K562 (cell line): ENCODE results near the gene UBR4. TPM values are rescaled to one million over a fixed set of nuclear protein-coding genes. Genes with fewer than 3 reads are reported as not detected.

ENCODE experiments used
- ATAC-seq: fragments of 200-7000 bp; cut with Tn5 transposase; 3 replicates; pipeline ENCODE4 v1.9.1; 2020; ENCODE audit warnings: moderate library complexity
- BruUV-seq: library from RNA; stranded (reverse); fragments of 400-500 nt; replicated peaks from 2 replicates; lab custom pipeline; 2021; lab: Mats Ljungman, UMichigan
- CTCF ChIA-PET: fragments of 300-600 bp; formaldehyde crosslinking; extraction: SDS; loops from one replicate; lab custom pipeline; 2021; ENCODE audit warnings: low intra/inter-chr PET ratio; lab: Yijun Ruan, JAX
- POLR2A ChIA-PET: fragments of 300-600, 350-650 bp; sonication (Branson Sonifier 250); formaldehyde crosslinking; extraction: SDS; loops from one replicate; lab custom pipeline; 2021; ENCODE audit warnings: antibody characterized with exemption, inconsistent platforms; lab: Yijun Ruan, JAX
- DNase-seq, 4 experiments: peaks; one replicate each; pipeline versions ENCODE4 v3.0.0 to v3.0.0-alpha.2; 2011 to 2018; ENCODE audit warnings: low spot score in 3 of 4, mixed read lengths in 3 of 4; ENCODE audit errors: extremely low read depth in 1 of 4
- FAIRE-seq: peaks from 2 replicates; lab custom pipeline; 2011; peaks lifted over from hg19 to GRCh38; lab: Jason Lieb, UNC
- H2AFZ ChIP-seq: 2 replicates; pipeline ENCODE4 v1.6.0; 2011; ENCODE audit warnings: low read depth, low read length, control low read depth, inconsistent platforms
- H3K27ac ChIP-seq: fragments of 200-600 bp; 3 replicates; pipeline ENCODE4 v1.8.0; 2011; ENCODE audit warnings: low read depth, mild to moderate bottlenecking, control low read depth, inconsistent platforms, low read length, moderate library complexity, mixed read lengths; ENCODE audit errors: extremely low read depth
- H3K27me3 ChIP-seq, 2 experiments: fragments of 300-600 bp in 1 of 2; 2 replicates in 1 of 2; 3 replicates in 1 of 2; pipeline versions ENCODE4 v1.6.0 to v1.8.0; 2011; ENCODE audit warnings: inconsistent platforms in 2 of 2, low read length in 2 of 2, mild to moderate bottlenecking in 1 of 2, mixed read lengths in 1 of 2, moderate library complexity in 1 of 2; ENCODE audit not compliant: control insufficient read depth in 2 of 2, insufficient read depth in 2 of 2
- H3K36me3 ChIP-seq: fragments of 300-600 bp; 3 replicates; pipeline ENCODE4 v1.8.0; 2011; ENCODE audit warnings: mild to moderate bottlenecking, low read length, inconsistent platforms; ENCODE audit not compliant: control insufficient read depth, insufficient read depth
- H3K4me1 ChIP-seq, 2 experiments: fragments of 200-600 bp in 1 of 2; replicated peaks in 1 of 2; 2 replicates in 1 of 2; 3 replicates in 1 of 2; pipeline versions ENCODE4 v1.5.1 to v1.8.0; 2011; ENCODE audit warnings: inconsistent platforms in 2 of 2, low read length in 2 of 2, mild to moderate bottlenecking in 1 of 2, mixed read lengths in 1 of 2, moderate library complexity in 1 of 2; ENCODE audit not compliant: control insufficient read depth in 2 of 2, insufficient read depth in 2 of 2
- H3K4me2 ChIP-seq: 2 replicates; pipeline ENCODE4 v1.6.1; 2011; ENCODE audit warnings: low read length, control low read depth, inconsistent platforms, mixed read lengths; ENCODE audit not compliant: insufficient read depth
- H3K4me3 ChIP-seq: fragments of 200-600 bp; sonication (generic), shearing (Covaris generic); 2 replicates; pipeline ENCODE4 v1.5.1; 2016; ENCODE audit warnings: control low read depth, inconsistent platforms
- H3K79me2 ChIP-seq: fragments of 200-600 bp; 3 replicates; pipeline ENCODE4 v1.8.0; 2011; ENCODE audit warnings: low read length, inconsistent platforms; ENCODE audit not compliant: control insufficient read depth, insufficient read depth
- H3K9ac ChIP-seq, 2 experiments: 2 replicates each; pipeline versions ENCODE4 v1.6.0 to v1.6.1; 2011; ENCODE audit warnings: low read depth in 2 of 2, low read length in 2 of 2, control low read depth in 1 of 2, inconsistent platforms in 1 of 2, mild to moderate bottlenecking in 1 of 2, mixed read lengths in 1 of 2; ENCODE audit not compliant: insufficient read depth in 1 of 2
- H3K9me1 ChIP-seq: one replicate; pipeline ENCODE4 v1.6.0; 2011; ENCODE audit warnings: inconsistent platforms, mild to moderate bottlenecking, low read length, moderate library complexity; ENCODE audit not compliant: control insufficient read depth, insufficient read depth
- H3K9me3 ChIP-seq: replicated peaks from 2 replicates; pipeline ENCODE4 v1.5.1; 2011; ENCODE audit warnings: low read depth, low read length, inconsistent platforms; ENCODE audit not compliant: control insufficient read depth, insufficient read depth
- H4K20me1 ChIP-seq: replicated peaks from 2 replicates; pipeline ENCODE4 v1.6.1; 2011; ENCODE audit warnings: low read length, inconsistent platforms, mixed read lengths; ENCODE audit not compliant: control insufficient read depth, insufficient read depth
- C11orf30 ChIP-seq: fragments of 450-650 bp; IDR thresholded peaks from 2 replicates; pipeline ENCODE4 v1.6.1; 2016; ENCODE audit warnings: low read depth, mild to moderate bottlenecking
- KDM4B ChIP-seq, 2 experiments: fragments of 450-650 bp in 1 of 2; sonication (generic) in 1 of 2; IDR thresholded peaks; 2 replicates each; pipeline ENCODE4 v1.6.1; 2016 to 2017; ENCODE audit warnings: borderline replicate concordance in 2 of 2, antibody characterized with exemption in 1 of 2, low read depth in 1 of 2, mild to moderate bottlenecking in 1 of 2
- SIX5 ChIP-seq, 2 experiments: IDR thresholded peaks; 2 replicates each; pipeline ENCODE4 v1.6.1; 2011; ENCODE audit warnings: low read length in 2 of 2, borderline replicate concordance in 1 of 2, low read depth in 1 of 2, mild to moderate bottlenecking in 1 of 2, moderate library complexity in 1 of 2; ENCODE audit not compliant: insufficient read depth in 1 of 2
- SMARCA4 ChIP-seq: fragments of 450-650 bp; IDR thresholded peaks from 2 replicates; pipeline ENCODE4 v1.6.1; 2016
- TCF3 ChIP-seq: sonication (generic); formaldehyde crosslinking; IDR thresholded peaks from 2 replicates; pipeline ENCODE4 v1.4.0; 2020; ENCODE audit warnings: mild to moderate bottlenecking, missing genetic modification reagents
- ZHX1 ChIP-seq: fragments of 150-350 bp; conservative IDR thresholded peaks from 2 replicates; pipeline ENCODE4 v1.6.1; 2014; ENCODE audit warnings: low read length
- ZNF134 ChIP-seq: fragments of 250-450 bp; sonication (Bioruptor Pico); conservative IDR thresholded peaks from 2 replicates; pipeline ENCODE4 v1.4.0; 2020
- ZNF165 ChIP-seq: fragments of 250-450 bp; sonication (Bioruptor Pico); IDR thresholded peaks from 2 replicates; pipeline ENCODE4 v1.4.0; 2020; ENCODE audit warnings: borderline replicate concordance
- ZNF3 ChIP-seq: fragments of 250-450 bp; sonication (Bioruptor Pico); IDR thresholded peaks from 2 replicates; pipeline ENCODE4 v1.5.0; 2021; ENCODE audit warnings: mild to moderate bottlenecking, moderate library complexity
- WGBS: fragments of 100-300 bp; shearing (Covaris generic); methylation state at CpG from one replicate; pipeline ENCODE4 v1.1.6; 2016; ENCODE audit warnings: low coverage, mixed read lengths; ENCODE audit not compliant: insufficient coverage; ENCODE audit errors: missing lambda C conversion rate; 5-methylcytosine and 5-hydroxymethylcytosine counted together
- in situ Hi-C: fragments of 300-500 bp; cut with MboI; formaldehyde crosslinking; loops from 4 replicates; pipeline ENCODE4 v1.15.0; 2018; ENCODE audit warnings: inconsistent platforms, mixed read lengths
- intact Hi-C: fragments of 100-400 bp; cut with micrococcal nuclease; formaldehyde crosslinking; loops from 2 replicates; pipeline ENCODE4 v1.14.2; 2022
- polyA plus RNA-seq, 8 experiments: library from polyadenylated mRNA; depleted of rRNA in 4 of 8; stranded (reverse) in 5 of 8; unstranded in 3 of 8; fragments of >200 nt; fragmentation: Nextera tagmentation in 2 of 8; fragmentation: Illumina TruSeq in 1 of 8; extraction: Ambion mirVana in 2 of 8; extraction: Trizol in 1 of 8; gene quantifications; 2 replicates each; pipeline versions ENCODE4 v1.2.1 to v1.2.3, GENCODE V29; 2011 to 2014; ENCODE audit warnings: inconsistent platforms in 1 of 8, missing spikeins in 1 of 8
- total RNA-seq, 7 experiments: library from RNA; depleted of rRNA in 6 of 7; stranded (reverse); fragments of >200 nt in 6 of 7; fragmentation: Illumina TruSeq in 2 of 7; extraction: Trizol in 2 of 7; gene quantifications; 2 replicates each; pipeline versions ENCODE4 v1.2.1 to v1.2.3, GENCODE V29; 2011 to 2021; ENCODE audit warnings: low replicate concordance in 1 of 7

Gene UBR4
- total and polyA plus RNA-seq, 9 of the 15 experiments (the other 6 are each of a cell fraction or from before 2014, with no cell fraction given), result 55.4 to 277 (median 123) TPM

GRCh38 chr1:19197845-19198244, 12.2 kb downstream of the UBR4 start:
- Histone ChIP-seq H3K4me1 (peaks cover 3 to 10% of the 10 kb centered on the region in 2 experiments; a peak in 3 of 5 replicates), H3K27me3 (no peaks in the 10 kb centered on the region), H3K4me3 (no peak overlapping the region), H3K9me1 (no peaks in the 10 kb centered on the region), H3K36me3 (peaks cover 91% of the 10 kb centered on the region), H3K27ac (no peak overlapping the region), H3K4me2 (no peak overlapping the region), H3K9me3 (no peaks in the 10 kb centered on the region), H3K9ac (no peak overlapping the region), H4K20me1 (peaks cover 14% of the 10 kb centered on the region), H2AFZ (no peak overlapping the region), H3K79me2 (peaks cover 44% of the 10 kb centered on the region)
- ChIA-PET CTCF (no interaction called here), POLR2A (interaction anchor here (0.5 to 4.2 kb wide), 7 partner anchors 8 to 867 kb away, joined by 3 to 42 read pairs (median 3); partner anchors contain the start of gene UBR4)
- intact Hi-C loops (no loop called here), in situ Hi-C loops (no loop called here)
- FAIRE-seq, result no peak
- no TSS peak for BruUV-seq
- TF ChIP-seq TCF3 (CRISPR knock-in tag), result peak; percentile 32; the same call in 1 of the 2 replicates
- no peak for TF ChIP-seq ZNF165 (CRISPR knock-in tag)
- DNase-seq, result peak in 2 of 4 experiments; percentile 31 to 37
- ATAC-seq, result no peak
- WGBS, result 22% methylated on average over 2 of the region's 2 CpGs

- Histone ChIP-seq H2AFZ (no peak overlapping the region), H3K9me3 (no peaks in the 10 kb centered on the region), H3K36me3 (peaks cover 93% of the 10 kb centered on the region), H3K9me1 (no peaks in the 10 kb centered on the region), H3K9ac (no peak overlapping the region), H3K27ac (no peak overlapping the region), H3K4me1 (peaks cover 0 to 8% of the 10 kb centered on the region in 2 experiments; a peak in 2 of 5 replicates), H4K20me1 (peaks cover 6% of the 10 kb centered on the region; the same call in 1 of the 2 replicates), H3K4me2 (no peak overlapping the region), H3K27me3 (no peaks in the 10 kb centered on the region), H3K4me3 (no peak overlapping the region), H3K79me2 (peaks cover 37% of the 10 kb centered on the region)
- FAIRE-seq, result no peak
- no peak for ATAC-seq
- CTCF ChIA-PET, result no interaction called here
- 96% methylated on average over 3 of the region's 3 CpGs for WGBS
- POLR2A ChIA-PET, result interaction anchor here (0.7 to 3.1 kb wide), 7 partner anchors 10 to 65 kb away, joined by 3 to 19 read pairs (median 4); no protein-coding TSS in a partner anchor
- no peak for DNase-seq
- intact Hi-C loops (no loop called here), in situ Hi-C loops (no loop called here)
- TSS peak; percentile 0 for BruUV-seq
- TF ChIP-seq ZNF3 (CRISPR knock-in tag), result no peak
- no peak for TF ChIP-seq SIX5 (IDR thresholded peaks at IDR 0.05; ENCODE audit: borderline replicate concordance in 1 of 2, insufficient read depth in 1 of 2, low read depth in 1 of 2, low read length in 2 of 2)
- TF ChIP-seq ZHX1, result no peak
- no peak for TF ChIP-seq KDM4B (IDR thresholded peaks at IDR 0.05; ENCODE audit: borderline replicate concordance in 2 of 2, low read depth in 1 of 2)
- no peak for TF ChIP-seq ZNF134 (CRISPR knock-in tag)
- TF ChIP-seq SMARCA4, result no peak
- no peak for TF ChIP-seq C11orf30
Measured at GRCh38 chr1:19196331-19196730, 13.7 kb downstream of the UBR4 start.
